IgD-negative memory B cell (primary cell): ENCODE data around the gene COL25A1. TPM values are rescaled to one million over a fixed set of nuclear protein-coding genes. Genes with fewer than 3 reads are reported as not detected.

Source experiments
- H3K27ac Mint-ChIP-seq, 3 donors: one replicate each; pipeline ENCODE4 v1.8.0; 2020 to 2022; ENCODE audit warnings: mild to moderate bottlenecking in 3 of 3, mixed read lengths in 3 of 3, moderate library complexity in 1 of 3
- H3K27me3 Mint-ChIP-seq: one replicate; pipeline ENCODE4 v1.8.0; 2021; ENCODE audit warnings: mixed read lengths
- H3K36me3 Mint-ChIP-seq: one replicate; pipeline ENCODE4 v1.8.0; 2020; ENCODE audit warnings: mild to moderate bottlenecking, mixed read lengths
- H3K4me1 Mint-ChIP-seq, 3 donors: one replicate each; pipeline ENCODE4 v1.8.0; 2020 to 2022; ENCODE audit warnings: mixed read lengths in 3 of 3, mild to moderate bottlenecking in 1 of 3
- H3K4me3 Mint-ChIP-seq, 4 donors: one replicate each; pipeline ENCODE4 v1.8.0; 2020 to 2022; ENCODE audit warnings: mild to moderate bottlenecking in 4 of 4, mixed read lengths in 4 of 4, moderate library complexity in 3 of 4
- H3K9me3 Mint-ChIP-seq, 3 donors: one replicate each; pipeline ENCODE4 v1.8.0; 2020 to 2021; ENCODE audit warnings: mixed read lengths in 3 of 3, mild to moderate bottlenecking in 1 of 3
- polyA plus RNA-seq: library from polyadenylated mRNA; unstranded; fragments of 300-500 nt; fragmentation: Illumina TruSeq; gene quantifications from one replicate; pipeline ENCODE4 v1.2.3, GENCODE V29; 2021

The COL25A1 gene
- polyA plus RNA-seq, 1 donor from 2014 or later, result not detected

GRCh38 chr4:109213056-109213455 is 89.4 kb downstream of the COL25A1 start:
- Mint-ChIP-seq H3K36me3 (no peaks in the 10 kb centered on the region), H3K27me3 (no peaks in the 10 kb centered on the region), H3K4me3 (no peak overlapping the region), H3K4me1 (no peaks in the 10 kb centered on the region), H3K27ac (no peak overlapping the region), H3K9me3 (no peaks in the 10 kb centered on the region)

- Mint-ChIP-seq H3K27ac (no peak overlapping the region), H3K4me1 (no peaks in the 10 kb centered on the region), H3K4me3 (no peak overlapping the region), H3K27me3 (no peaks in the 10 kb centered on the region), H3K36me3 (no peaks in the 10 kb centered on the region), H3K9me3 (peaks cover 0 to 2% (median 0%) of the 10 kb centered on the region in 3 donors)
Observed at GRCh38 chr4:109211671-109212070, 90.8 kb downstream of the COL25A1 start.

DNA sequence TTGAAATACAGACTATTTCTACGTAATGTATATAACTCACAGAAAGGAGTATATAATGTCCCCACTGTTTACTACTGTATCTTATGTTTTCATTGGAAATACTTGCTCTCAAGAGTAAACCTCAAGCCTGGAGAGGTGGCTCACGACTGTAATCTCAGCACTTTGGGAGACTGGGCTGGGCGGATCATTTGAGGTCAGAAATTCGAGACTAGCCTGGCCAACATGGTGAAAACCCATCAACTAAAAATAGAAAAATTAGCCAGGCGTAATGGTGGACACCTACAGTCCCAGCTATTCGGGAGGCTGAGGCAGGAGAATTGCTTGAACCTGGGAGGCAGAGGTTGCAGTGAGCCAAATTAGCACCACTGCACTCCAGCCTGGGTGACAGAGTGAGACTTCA is 92.8 kb downstream of the COL25A1 start:
- H3K27ac Mint-ChIP-seq, result no peak overlapping the region
- no peaks in the 10 kb centered on the region for H3K4me1 Mint-ChIP-seq
- H3K9me3 Mint-ChIP-seq, result peaks cover 0 to 2% (median 0%) of the 10 kb centered on the region in 3 donors
- no peak overlapping the region for H3K4me3 Mint-ChIP-seq
- no peaks in the 10 kb centered on the region for H3K36me3 Mint-ChIP-seq
- no peaks in the 10 kb centered on the region for H3K27me3 Mint-ChIP-seq

GRCh38 chr4:109207898-109208297 is 94.6 kb downstream of the COL25A1 start:
- Mint-ChIP-seq H3K27me3 (no peaks in the 10 kb centered on the region), H3K36me3 (no peaks in the 10 kb centered on the region), H3K9me3 (peaks cover 0 to 2% (median 0%) of the 10 kb centered on the region in 3 donors), H3K4me3 (no peak overlapping the region), H3K27ac (no peak overlapping the region), H3K4me1 (no peaks in the 10 kb centered on the region)

DNA sequence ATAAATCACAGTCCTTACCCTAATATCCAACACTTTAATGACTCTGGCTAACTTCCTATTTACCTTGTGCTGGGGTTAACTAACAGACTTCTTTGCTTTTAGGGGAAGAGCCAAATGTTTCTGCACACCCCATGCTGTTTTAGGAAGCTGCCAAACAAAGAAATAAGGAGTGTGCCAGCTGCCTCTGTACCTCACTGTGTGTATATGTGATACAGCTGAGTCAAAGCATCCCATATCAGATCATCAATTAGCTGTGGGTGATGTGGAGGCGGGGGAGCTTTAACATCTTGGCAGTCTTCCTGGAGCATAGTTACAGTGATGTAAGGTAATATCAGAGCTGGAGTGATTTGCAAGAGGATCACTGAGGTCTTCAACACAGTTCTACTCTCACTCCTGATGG is 95.4 kb downstream of the COL25A1 start:
- no peak overlapping the region for H3K4me3 Mint-ChIP-seq
- H3K27me3 Mint-ChIP-seq, result no peaks in the 10 kb centered on the region
- H3K27ac Mint-ChIP-seq, result no peak overlapping the region
- H3K36me3 Mint-ChIP-seq, result no peaks in the 10 kb centered on the region
- H3K9me3 Mint-ChIP-seq, result peaks cover 0 to 2% (median 0%) of the 10 kb centered on the region in 3 donors
- H3K4me1 Mint-ChIP-seq, result no peaks in the 10 kb centered on the region

DNA sequence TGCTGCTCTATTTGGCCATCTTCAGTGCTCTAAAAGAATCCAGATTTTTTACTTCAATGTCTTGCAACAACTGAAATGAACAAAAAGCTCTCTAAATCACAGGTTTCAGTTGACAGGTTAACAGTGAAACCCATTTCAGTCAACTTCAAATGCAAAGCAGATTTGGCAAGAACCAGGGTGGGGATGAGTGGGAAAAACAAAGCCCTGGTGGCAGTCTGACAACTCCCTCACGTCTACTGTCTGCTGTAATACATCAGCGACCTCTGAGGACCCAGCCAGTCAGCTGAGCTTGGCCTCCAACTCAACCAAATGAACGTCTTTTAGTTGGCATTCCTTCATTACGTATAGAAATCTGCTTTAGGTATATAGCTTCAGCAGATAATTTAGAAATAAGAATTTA is 95.8 kb downstream of the COL25A1 start:
- Mint-ChIP-seq H3K36me3 (no peaks in the 10 kb centered on the region), H3K27ac (no peak overlapping the region), H3K4me1 (no peaks in the 10 kb centered on the region), H3K27me3 (no peaks in the 10 kb centered on the region), H3K4me3 (no peak overlapping the region), H3K9me3 (peaks cover 0 to 2% (median 0%) of the 10 kb centered on the region in 3 donors)

GRCh38 chr4:109205186-109205585 is 97.3 kb downstream of the COL25A1 start:
- Mint-ChIP-seq H3K4me3 (no peak overlapping the region), H3K9me3 (peaks cover 0 to 5% (median 0%) of the 10 kb centered on the region in 3 donors), H3K27ac (no peak overlapping the region), H3K27me3 (no peaks in the 10 kb centered on the region), H3K36me3 (no peaks in the 10 kb centered on the region), H3K4me1 (no peaks in the 10 kb centered on the region)

GRCh38 chr4:109199585-109199984 is 102.9 kb downstream of the COL25A1 start:
- Mint-ChIP-seq H3K4me1 (no peaks in the 10 kb centered on the region), H3K27me3 (no peaks in the 10 kb centered on the region), H3K36me3 (no peaks in the 10 kb centered on the region), H3K4me3 (no peak overlapping the region), H3K27ac (no peak overlapping the region), H3K9me3 (peaks cover 0 to 4% (median 0%) of the 10 kb centered on the region in 3 donors)

- H3K4me1 Mint-ChIP-seq, result no peaks in the 10 kb centered on the region
- peaks cover 0 to 3% (median 2%) of the 10 kb centered on the region in 3 donors for H3K9me3 Mint-ChIP-seq
- H3K4me3 Mint-ChIP-seq, result no peak overlapping the region
- no peak overlapping the region for H3K27ac Mint-ChIP-seq
- H3K27me3 Mint-ChIP-seq, result no peaks in the 10 kb centered on the region
- H3K36me3 Mint-ChIP-seq, result no peaks in the 10 kb centered on the region
Observed at GRCh38 chr4:109195646-109196045, 106.8 kb downstream of the COL25A1 start.

DNA sequence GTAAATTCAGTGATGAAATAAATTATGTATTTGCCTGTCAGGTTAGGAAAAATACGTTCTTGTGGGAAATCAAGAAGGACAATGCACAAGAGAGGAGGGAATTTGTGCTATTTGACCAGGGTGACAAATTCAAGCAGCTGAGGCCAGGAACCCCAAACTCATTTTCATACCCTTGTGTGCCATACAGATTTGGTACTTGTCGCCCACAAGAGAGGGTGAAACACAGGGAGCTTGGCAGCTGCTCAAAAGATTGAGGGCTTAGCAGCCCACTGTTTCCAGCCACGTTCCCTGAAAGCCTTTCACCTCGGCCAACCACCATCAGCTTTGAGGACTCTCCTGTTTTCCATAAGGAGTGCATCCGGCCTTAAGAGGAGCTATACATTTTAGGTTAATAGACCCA is 111.2 kb downstream of the COL25A1 start:
- H3K9me3 Mint-ChIP-seq, result peaks cover 0 to 2% (median 2%) of the 10 kb centered on the region in 3 donors
- H3K4me1 Mint-ChIP-seq, result no peaks in the 10 kb centered on the region
- H3K27ac Mint-ChIP-seq, result no peak overlapping the region
- H3K27me3 Mint-ChIP-seq, result peaks cover 5% of the 10 kb centered on the region
- H3K36me3 Mint-ChIP-seq, result no peaks in the 10 kb centered on the region
- H3K4me3 Mint-ChIP-seq, result no peak overlapping the region

GRCh38 chr4:109186458-109186945 is 116.0 kb downstream of the COL25A1 start:
- no peaks in the 10 kb centered on the region for H3K4me1 Mint-ChIP-seq
- no peak overlapping the region for H3K27ac Mint-ChIP-seq
- H3K9me3 Mint-ChIP-seq, result peaks cover 0 to 5% (median 0%) of the 10 kb centered on the region in 3 donors
- H3K36me3 Mint-ChIP-seq, result no peaks in the 10 kb centered on the region
- no peak overlapping the region for H3K4me3 Mint-ChIP-seq
- peaks cover 5% of the 10 kb centered on the region for H3K27me3 Mint-ChIP-seq

DNA sequence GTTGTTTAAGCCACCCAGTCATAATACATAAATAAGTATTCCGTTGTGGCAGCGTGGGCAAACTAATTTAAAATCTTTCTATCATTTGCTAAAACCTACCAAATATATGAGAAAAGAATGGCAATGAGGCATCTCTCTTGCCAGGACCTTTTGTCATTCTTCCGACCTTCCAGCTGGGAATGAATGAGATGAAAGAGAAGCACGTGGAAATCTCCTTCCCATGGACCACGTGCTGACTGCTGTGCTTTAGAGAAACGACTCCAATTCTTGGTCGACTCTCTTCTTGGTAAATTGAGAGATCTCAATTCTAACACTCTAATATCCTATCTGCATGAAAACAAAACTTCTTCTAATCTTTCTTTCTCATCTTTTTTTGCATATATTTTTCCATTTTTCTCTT is 116.5 kb downstream of the COL25A1 start:
- H3K36me3 Mint-ChIP-seq, result no peaks in the 10 kb centered on the region
- H3K27me3 Mint-ChIP-seq, result peaks cover 5% of the 10 kb centered on the region
- H3K9me3 Mint-ChIP-seq, result peaks cover 0 to 5% (median 0%) of the 10 kb centered on the region in 3 donors
- no peak overlapping the region for H3K27ac Mint-ChIP-seq
- no peak overlapping the region for H3K4me3 Mint-ChIP-seq
- H3K4me1 Mint-ChIP-seq, result no peaks in the 10 kb centered on the region

GRCh38 chr4:109185548-109185947 is 116.9 kb downstream of the COL25A1 start:
- no peak overlapping the region for H3K27ac Mint-ChIP-seq
- H3K27me3 Mint-ChIP-seq, result peaks cover 5% of the 10 kb centered on the region
- peaks cover 0 to 5% (median 0%) of the 10 kb centered on the region in 3 donors for H3K9me3 Mint-ChIP-seq
- no peaks in the 10 kb centered on the region for H3K4me1 Mint-ChIP-seq
- H3K36me3 Mint-ChIP-seq, result no peaks in the 10 kb centered on the region
- no peak overlapping the region for H3K4me3 Mint-ChIP-seq

DNA sequence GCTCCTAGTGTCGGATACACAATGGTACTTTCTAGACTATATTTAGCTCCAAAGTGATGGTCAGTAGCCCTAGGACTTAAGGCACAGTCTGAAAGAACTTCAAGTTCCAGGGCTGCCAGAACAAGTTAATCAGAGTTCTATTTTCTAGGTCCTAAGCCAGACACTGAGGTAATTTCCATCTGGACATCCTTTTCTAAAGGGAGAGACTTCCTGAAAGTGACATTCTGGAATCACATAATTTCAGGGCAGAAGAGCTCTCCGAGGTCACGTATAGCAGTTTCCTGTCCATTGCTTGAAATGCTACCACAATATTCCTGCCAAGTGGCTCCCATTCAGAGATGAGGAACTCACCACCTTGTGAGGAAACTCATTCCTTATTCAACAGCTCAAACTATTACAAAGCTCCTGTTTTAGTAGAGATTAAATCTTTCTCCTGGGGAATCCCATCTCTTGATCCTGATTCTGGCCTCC is 117.9 kb downstream of the COL25A1 start:
- Mint-ChIP-seq H3K27me3 (peaks cover 5% of the 10 kb centered on the region), H3K27ac (no peak overlapping the region), H3K4me1 (no peaks in the 10 kb centered on the region), H3K36me3 (no peaks in the 10 kb centered on the region), H3K9me3 (peaks cover 0 to 5% (median 0%) of the 10 kb centered on the region in 3 donors), H3K4me3 (no peak overlapping the region)

DNA sequence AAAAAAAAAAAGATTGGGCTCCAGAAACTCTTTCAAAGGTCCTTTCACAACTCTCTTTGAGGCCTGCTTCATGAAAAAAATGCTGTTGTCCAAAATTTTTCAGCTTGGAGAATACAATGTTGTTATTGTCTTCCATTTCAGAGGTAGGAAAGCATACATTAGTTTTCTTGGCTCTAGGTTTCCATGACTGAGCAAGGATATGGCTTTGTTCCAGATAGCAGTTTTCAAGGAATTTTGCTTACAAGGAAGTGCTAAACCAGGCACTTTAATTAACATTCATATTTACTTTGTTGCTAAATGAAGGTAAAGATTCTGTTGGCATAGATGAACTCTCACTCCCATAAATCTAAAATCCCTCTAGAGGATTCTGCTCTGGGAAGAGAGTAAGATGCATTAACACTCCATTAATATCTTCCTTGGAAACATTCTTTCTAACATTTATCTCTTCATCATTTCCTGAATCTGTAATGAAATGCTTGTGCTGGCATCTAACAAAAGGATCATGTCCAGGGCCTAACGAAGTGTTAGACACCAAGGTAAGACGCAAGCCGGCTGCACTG is 118.4 kb downstream of the COL25A1 start:
- Mint-ChIP-seq H3K27me3 (peaks cover 5% of the 10 kb centered on the region), H3K4me1 (no peaks in the 10 kb centered on the region), H3K27ac (no peak overlapping the region), H3K36me3 (no peaks in the 10 kb centered on the region), H3K9me3 (peaks cover 0 to 5% (median 0%) of the 10 kb centered on the region in 3 donors), H3K4me3 (no peak overlapping the region)

GRCh38 chr4:109182696-109183095 is 119.8 kb downstream of the COL25A1 start:
- H3K27me3 Mint-ChIP-seq, result peaks cover under 1% of the 10 kb centered on the region
- H3K27ac Mint-ChIP-seq, result no peak overlapping the region
- H3K9me3 Mint-ChIP-seq, result peaks cover 0 to 5% (median 0%) of the 10 kb centered on the region in 3 donors
- no peak overlapping the region for H3K4me3 Mint-ChIP-seq
- no peaks in the 10 kb centered on the region for H3K36me3 Mint-ChIP-seq
- H3K4me1 Mint-ChIP-seq, result no peaks in the 10 kb centered on the region
